Measurements from ENCODE around the gene FKBP14.

Gene FKBP14

GRCh38 chr7:29972315-29972669 is 54.2 kb downstream of the FKBP14 start:
- DNase-seq (ENCODE audit: low read depth in 1 of 2, low spot score in 1 of 2): no peak
- no peak for TF ChIP-seq POLR2AphosphoS5 (IDR thresholded peaks at IDR 0.05; ENCODE audit: low read depth)
- no peak for TF ChIP-seq REST (IDR thresholded peaks at IDR 0.05; ENCODE audit: insufficient replicate concordance, low read depth)
- no peak for TF ChIP-seq SPI1 (IDR thresholded peaks at IDR 0.05; ENCODE audit: borderline replicate concordance, low read depth)
- no peak for TF ChIP-seq GABPA (IDR thresholded peaks at IDR 0.05; ENCODE audit: low read depth)
- no peak for TF ChIP-seq CTCF (IDR thresholded peaks at IDR 0.05; ENCODE audit: insufficient read depth, low read length)
- H3K27ac ChIP-seq (replicated peaks): no peak overlapping the region
- H3K27me3 ChIP-seq (ENCODE audit: insufficient read depth, poor library complexity, severe bottlenecking): no peaks in the 10 kb centered on the region
- no peak overlapping the region for H3K4me3 ChIP-seq (replicated peaks; ENCODE audit: insufficient read depth, low read length)

GRCh38 chr7:29971566-29972314 is 54.8 kb downstream of the FKBP14 start:
- H3K27me3 ChIP-seq (ENCODE audit: insufficient read depth, poor library complexity, severe bottlenecking): no peaks in the 10 kb centered on the region
- H3K4me3 ChIP-seq (replicated peaks; ENCODE audit: insufficient read depth, low read length): no peak overlapping the region
- no peak for DNase-seq (ENCODE audit: low read depth in 1 of 2, low spot score in 1 of 2)
- no peak overlapping the region for H3K27ac ChIP-seq (replicated peaks)
- TF ChIP-seq GABPA (IDR thresholded peaks at IDR 0.05; ENCODE audit: low read depth) (no peak), CTCF (IDR thresholded peaks at IDR 0.05; ENCODE audit: insufficient read depth, low read length) (no peak), REST (IDR thresholded peaks at IDR 0.05; ENCODE audit: insufficient replicate concordance, low read depth) (no peak), SPI1 (IDR thresholded peaks at IDR 0.05; ENCODE audit: borderline replicate concordance, low read depth) (no peak), POLR2AphosphoS5 (IDR thresholded peaks at IDR 0.05; ENCODE audit: low read depth) (no peak)

GRCh38 chr7:29970158-29970557 is 56.3 kb downstream of the FKBP14 start:
- Histone ChIP-seq H3K4me3 (replicated peaks; ENCODE audit: insufficient read depth, low read length) (no peak overlapping the region), H3K27me3 (ENCODE audit: insufficient read depth, poor library complexity, severe bottlenecking) (no peaks in the 10 kb centered on the region), H3K27ac (replicated peaks) (no peak overlapping the region)
- no peak for TF ChIP-seq CTCF (IDR thresholded peaks at IDR 0.05; ENCODE audit: insufficient read depth, low read length)
- TF ChIP-seq POLR2AphosphoS5 (IDR thresholded peaks at IDR 0.05; ENCODE audit: low read depth): no peak
- TF ChIP-seq SPI1 (IDR thresholded peaks at IDR 0.05; ENCODE audit: borderline replicate concordance, low read depth): no peak
- no peak for TF ChIP-seq GABPA (IDR thresholded peaks at IDR 0.05; ENCODE audit: low read depth)
- TF ChIP-seq REST (IDR thresholded peaks at IDR 0.05; ENCODE audit: insufficient replicate concordance, low read depth): no peak
- DNase-seq (ENCODE audit: low read depth in 1 of 2, low spot score in 1 of 2): no peak
